HS-5 (cell line): ENCODE measurements around the gene ARPC1A.
"Not testable (repeated sequence)": the region's sequence is repeated elsewhere in the genome, so short reads cannot be mapped to it uniquely, and the experiment has no call there.

ENCODE experiments used
- DNase-seq: peaks from one replicate; pipeline ENCODE4 v3.0.0-alpha.2; 2012; ENCODE audit warnings: low read depth

ARPC1A gene

GRCh38 chr7:99410635-99411034, 84.9 kb downstream of the ARPC1A start:
- no peak for DNase-seq

GRCh38 chr7:99415513-99416127, 89.9 kb downstream of the ARPC1A start:
- DNase-seq = not testable (repeated sequence)
